Peyer's patch (tissue), 4 donors: ENCODE results near the gene UBE2D1. TPM values are rescaled to one million over a fixed set of nuclear protein-coding genes. Genes with fewer than 3 reads are reported as not detected.

Experiments used
- DNase-seq, 3 donors: peaks; one replicate each; pipeline ENCODE4 v3.0.0-alpha.2; 2017 to 2019
- H3K27ac ChIP-seq, 4 donors: fragments of 200-600 bp; sonication (generic); one replicate each; pipeline ENCODE4 v1.5.1; 2016 to 2019
- H3K27me3 ChIP-seq, 2 donors: fragments of 200-600 bp; sonication (generic); one replicate each; pipeline ENCODE4 v1.5.1; 2019
- H3K36me3 ChIP-seq, 3 donors: fragments of 200-600 bp; sonication (generic); one replicate each; pipeline ENCODE4 v1.5.1; 2016 to 2019
- H3K4me1 ChIP-seq, 4 donors: fragments of 200-600 bp; sonication (generic); one replicate each; pipeline ENCODE4 v1.5.1; 2016 to 2019
- H3K4me3 ChIP-seq, 4 donors: fragments of 200-600 bp; sonication (generic); 1 replicate in 3 of 4; 2 replicates in 1 of 4; pipeline ENCODE4 v1.5.1; 2016 to 2019; ENCODE audit warnings: mild to moderate bottlenecking in 1 of 4
- H3K9me3 ChIP-seq, 4 donors: fragments of 200-600 bp; sonication (generic); one replicate each; pipeline ENCODE4 v1.5.1; 2016 to 2019; ENCODE audit warnings: mild to moderate bottlenecking in 1 of 4
- CTCF ChIP-seq, 6 experiments: fragments of 450-650 bp in 4 of 6; fragments of 200-600 bp in 2 of 6; sonication (generic) in 1 of 6; IDR thresholded peaks; one replicate each; pipeline ENCODE4 v1.5.1; 2017 to 2019; ENCODE audit warnings: antibody characterized with exemption in 6 of 6, mild to moderate bottlenecking in 3 of 6, moderate library complexity in 1 of 6
- POLR2A ChIP-seq, 2 donors: fragments of 450-650 bp; IDR thresholded peaks; one replicate each; pipeline ENCODE4 v1.5.1; 2017; ENCODE audit warnings: antibody characterized with exemption in 2 of 2, mild to moderate bottlenecking in 2 of 2, moderate library complexity in 2 of 2
- total RNA-seq, 4 donors: library from RNA; depleted of rRNA; stranded (reverse); fragments of >200 nt; gene quantifications; one replicate each; pipeline ENCODE4 v1.1.0, GENCODE V29; 2016

Gene UBE2D1
- total RNA-seq, 4 donors from 2014 or later: 3.5 to 11.9 (median 9.6) TPM

GRCh38 chr10:58348571-58349033 lies 13.8 kb downstream of the UBE2D1 start:
- H3K9me3 ChIP-seq: no peaks in the 10 kb centered on the region
- H3K4me3 ChIP-seq: no peak overlapping the region
- DNase-seq: no peak
- H3K27ac ChIP-seq: no peak overlapping the region
- no peaks in the 10 kb centered on the region for H3K4me1 ChIP-seq
- H3K27me3 ChIP-seq: no peaks in the 10 kb centered on the region
- no peaks in the 10 kb centered on the region for H3K36me3 ChIP-seq
- TF ChIP-seq POLR2A (IDR thresholded peaks at IDR 0.05): no peak
- TF ChIP-seq CTCF (IDR thresholded peaks at IDR 0.05): no peak

- TF ChIP-seq CTCF (IDR thresholded peaks at IDR 0.05): no peak
- no peak for TF ChIP-seq POLR2A (IDR thresholded peaks at IDR 0.05)
- Histone ChIP-seq H3K9me3 (no peaks in the 10 kb centered on the region), H3K4me3 (no peak overlapping the region), H3K36me3 (no peaks in the 10 kb centered on the region), H3K27ac (no peak overlapping the region), H3K4me1 (no peaks in the 10 kb centered on the region), H3K27me3 (no peaks in the 10 kb centered on the region)
- DNase-seq: no peak
Measured at GRCh38 chr10:58350023-58350422, 15.2 kb downstream of the UBE2D1 start.

GRCh38 chr10:58350619-58351323 lies 16.0 kb downstream of the UBE2D1 start:
- no peaks in the 10 kb centered on the region for H3K9me3 ChIP-seq
- TF ChIP-seq CTCF (IDR thresholded peaks at IDR 0.05) (no peak), POLR2A (IDR thresholded peaks at IDR 0.05) (no peak)
- no peak overlapping the region for H3K4me3 ChIP-seq
- no peak overlapping the region for H3K27ac ChIP-seq
- H3K36me3 ChIP-seq: no peaks in the 10 kb centered on the region
- no peak for DNase-seq
- H3K27me3 ChIP-seq: no peaks in the 10 kb centered on the region
- no peaks in the 10 kb centered on the region for H3K4me1 ChIP-seq

GRCh38 chr10:58351616-58352578 lies 17.1 kb downstream of the UBE2D1 start:
- TF ChIP-seq CTCF (IDR thresholded peaks at IDR 0.05): no peak
- TF ChIP-seq POLR2A (IDR thresholded peaks at IDR 0.05): no peak
- no peaks in the 10 kb centered on the region for H3K27me3 ChIP-seq
- no peak for DNase-seq
- H3K4me1 ChIP-seq: no peaks in the 10 kb centered on the region
- H3K9me3 ChIP-seq: no peaks in the 10 kb centered on the region
- H3K36me3 ChIP-seq: no peaks in the 10 kb centered on the region
- no peak overlapping the region for H3K27ac ChIP-seq
- H3K4me3 ChIP-seq: no peak overlapping the region

GRCh38 chr10:58352956-58353610 lies 18.3 kb downstream of the UBE2D1 start:
- no peak for TF ChIP-seq POLR2A (IDR thresholded peaks at IDR 0.05)
- TF ChIP-seq CTCF (IDR thresholded peaks at IDR 0.05): no peak
- Histone ChIP-seq H3K4me1 (no peaks in the 10 kb centered on the region), H3K4me3 (no peak overlapping the region), H3K27me3 (no peaks in the 10 kb centered on the region), H3K9me3 (no peaks in the 10 kb centered on the region), H3K36me3 (no peaks in the 10 kb centered on the region), H3K27ac (no peak overlapping the region)
- no peak for DNase-seq
